Inferior parietal cortex (tissue), 1 donor: Measurements from ENCODE around the gene CFAP126.
"Not testable (repeated sequence)": the region's sequence is repeated elsewhere in the genome, so short reads cannot be mapped to it uniquely, and the experiment has no call there.

Source experiments
- DNase-seq: peaks from one replicate; pipeline ENCODE4 v3.0.0-alpha.2; 2016; ENCODE audit errors: extremely low spot score

Gene CFAP126

GRCh38 chr1:161367684-161368400, at the start of gene CFAP126:
Gene CFAP126, minus strand, starts transcription at chr1:161367876. Its CDS starts 8 bp downstream, at chr1:161367868.
- peak; percentile 65 for DNase-seq

- not testable (repeated sequence) for DNase-seq
Observed at GRCh38 chr1:161413050-161413449, 45.4 kb upstream of the CFAP126 start.

GRCh38 chr1:161410636-161410970, 42.9 kb upstream of the CFAP126 start:
- not testable (repeated sequence) for DNase-seq

GRCh38 chr1:161409848-161410635, 42.4 kb upstream of the CFAP126 start:
- DNase-seq = not testable (repeated sequence)

- no peak for DNase-seq
Observed at GRCh38 chr1:161408429-161409052, 40.9 kb upstream of the CFAP126 start.

GRCh38 chr1:161407451-161407985, 39.8 kb upstream of the CFAP126 start:
- no peak for DNase-seq

GRCh38 chr1:161406551-161406950, 38.9 kb upstream of the CFAP126 start:
- not testable (repeated sequence) for DNase-seq

GRCh38 chr1:161404051-161404597, 36.4 kb upstream of the CFAP126 start:
- DNase-seq = no peak

GRCh38 chr1:161402446-161402845, 34.8 kb upstream of the CFAP126 start:
- no peak for DNase-seq

GRCh38 chr1:161399257-161399998, 31.8 kb upstream of the CFAP126 start:
- peak; percentile 94 for DNase-seq

GRCh38 chr1:161398900-161399256, 31.2 kb upstream of the CFAP126 start:
- no peak for DNase-seq

GRCh38 chr1:161397038-161397437, 29.4 kb upstream of the CFAP126 start:
- not testable (repeated sequence) for DNase-seq

- DNase-seq = no peak
Observed at GRCh38 chr1:161393151-161393550, 25.5 kb upstream of the CFAP126 start.

GRCh38 chr1:161391611-161392010, 23.9 kb upstream of the CFAP126 start:
- DNase-seq = no peak

- DNase-seq = not testable (repeated sequence)
Observed at GRCh38 chr1:161391136-161391535, 23.5 kb upstream of the CFAP126 start.

GRCh38 chr1:161390559-161390858, 22.8 kb upstream of the CFAP126 start:
- DNase-seq = no peak

- peak; percentile 92 for DNase-seq
Observed at GRCh38 chr1:161389691-161390558, 22.2 kb upstream of the CFAP126 start.

- DNase-seq = not testable (repeated sequence)
Observed at GRCh38 chr1:161389158-161389557, 21.5 kb upstream of the CFAP126 start.

- DNase-seq = no peak
Observed at GRCh38 chr1:161388639-161389038, 21.0 kb upstream of the CFAP126 start.

GRCh38 chr1:161382214-161383019, 14.7 kb upstream of the CFAP126 start:
- DNase-seq = peak; percentile 74
